AML-193 (cell line): ENCODE measurements around the gene TGFB2.

Experiments
- DNase-seq, 2 experiments: peaks; one replicate each; lab custom pipeline; 2025; lab: John Stamatoyannopoulos, UW

TGFB2 gene

GRCh38 chr1:218426343-218426657, 81.2 kb downstream of the TGFB2 start:
- no peak for DNase-seq

DNA sequence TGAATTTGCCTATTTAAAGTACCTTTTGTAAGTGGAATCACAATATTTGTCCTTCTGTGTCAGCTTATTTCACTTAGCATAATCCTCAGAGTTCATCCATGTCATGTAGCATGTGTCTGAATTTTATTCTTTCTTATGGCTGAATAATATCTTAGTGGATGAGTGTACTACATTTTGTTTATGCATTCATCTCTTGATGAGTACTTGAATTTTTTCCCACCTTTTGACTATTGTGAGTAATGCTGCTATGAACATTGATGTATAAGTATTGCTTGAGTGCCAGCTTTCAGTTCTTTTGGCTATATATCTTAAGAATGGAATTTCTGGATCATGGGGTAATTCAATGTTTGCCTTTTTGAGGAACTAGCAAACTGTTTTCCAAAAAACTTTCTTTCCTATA, 84.2 kb downstream of the TGFB2 start:
- no peak for DNase-seq

DNA sequence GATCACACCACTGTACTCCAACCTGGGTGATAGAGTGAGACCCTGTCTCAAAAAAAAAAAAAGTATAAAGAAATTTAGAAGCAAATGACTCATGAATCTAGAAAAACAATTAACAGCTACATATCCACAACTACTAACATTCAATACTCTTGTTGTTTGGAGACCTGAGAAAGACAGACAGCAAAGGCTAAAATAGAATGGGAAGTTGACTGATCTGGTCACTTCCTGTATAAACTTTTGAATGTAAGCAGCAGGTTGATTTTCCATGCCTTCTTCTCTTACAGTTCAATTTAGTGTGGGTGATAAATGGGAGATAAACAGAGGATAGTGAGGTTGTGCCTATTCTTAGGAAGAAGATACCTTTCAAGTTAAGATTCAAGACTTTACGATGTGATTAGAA, 85.2 kb downstream of the TGFB2 start:
- DNase-seq = no peak

- DNase-seq = no peak
Measured at GRCh38 chr1:218430822-218431221, 85.7 kb downstream of the TGFB2 start.

- DNase-seq = no peak
Measured at GRCh38 chr1:218431476-218431875, 86.3 kb downstream of the TGFB2 start.

GRCh38 chr1:218433744-218434143, 88.6 kb downstream of the TGFB2 start:
- DNase-seq = no peak

GRCh38 chr1:218435528-218435927, 90.4 kb downstream of the TGFB2 start:
- no peak for DNase-seq

DNA sequence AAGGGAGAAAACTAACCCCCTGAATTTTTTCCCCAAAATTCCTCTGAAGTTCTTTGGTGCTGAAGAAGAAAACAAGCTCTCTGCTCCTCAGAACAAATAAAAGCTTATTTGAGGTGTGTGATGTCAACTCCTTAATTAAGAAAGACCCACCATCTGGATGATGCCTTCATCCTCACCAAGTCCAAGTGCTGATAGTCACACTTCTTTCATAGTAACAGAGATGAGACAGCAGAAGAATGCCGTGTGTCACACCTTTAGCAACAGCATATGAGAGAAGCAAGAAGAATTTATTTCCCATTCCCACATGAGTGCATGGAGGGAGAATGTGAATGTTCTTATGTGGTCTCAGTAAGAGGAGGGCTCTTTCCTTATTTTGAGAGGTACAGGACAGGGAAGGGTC, 91.2 kb downstream of the TGFB2 start:
- no peak for DNase-seq

DNA sequence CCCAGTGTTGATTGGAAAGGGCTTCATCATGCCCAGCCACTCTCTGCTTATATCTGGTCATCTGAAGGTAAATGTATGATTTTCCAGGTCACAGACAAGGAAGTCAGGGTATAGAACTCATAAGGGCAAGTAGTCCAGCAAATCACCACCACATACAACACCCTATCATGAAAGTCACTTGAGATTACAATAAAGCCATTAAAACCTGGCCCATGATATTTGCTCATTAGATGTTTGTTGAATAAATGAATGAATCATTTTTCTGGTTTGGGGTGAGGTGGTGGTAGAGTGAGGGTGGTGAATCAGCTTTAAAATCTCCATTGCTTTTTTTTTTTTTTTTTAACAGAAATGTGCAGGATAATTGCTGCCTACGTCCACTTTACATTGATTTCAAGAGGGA, 91.9 kb downstream of the TGFB2 start:
- DNase-seq = no peak

DNA sequence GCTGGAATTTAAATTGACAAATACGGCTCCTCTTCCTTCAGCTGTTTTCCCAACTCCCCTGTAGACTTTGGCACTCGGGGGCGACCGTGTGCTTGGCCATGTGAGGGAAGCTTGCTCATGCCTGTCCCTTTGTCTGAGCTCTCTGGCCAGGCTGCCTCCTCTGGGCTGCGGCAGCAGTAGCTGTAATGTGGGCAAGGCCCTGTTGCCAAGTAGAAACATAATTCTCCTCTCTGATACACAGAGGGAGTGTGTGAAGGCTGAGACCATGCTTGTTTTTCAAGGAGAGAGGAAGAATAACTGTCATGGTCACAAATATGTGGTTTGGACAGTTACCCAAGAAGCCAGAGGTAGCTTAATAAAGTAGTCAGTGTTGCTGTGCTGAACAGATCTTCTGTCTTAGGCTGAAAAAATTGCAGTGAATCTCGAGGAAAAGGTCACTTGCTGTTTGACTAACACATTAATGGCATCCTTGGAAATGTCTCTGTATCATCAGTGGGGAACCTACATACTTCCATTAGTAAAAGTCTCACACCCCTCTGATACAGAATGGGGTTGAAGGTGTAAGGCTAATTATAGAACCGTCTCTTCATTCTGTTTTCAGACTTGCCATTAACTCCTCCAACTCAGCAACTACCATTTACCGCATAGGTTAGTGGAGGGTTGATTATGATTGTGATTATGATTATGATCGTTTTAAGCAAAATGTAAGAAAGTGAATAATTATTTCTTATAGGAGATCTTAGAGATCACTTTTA, 94.6 kb downstream of the TGFB2 start:
- no peak for DNase-seq

DNA sequence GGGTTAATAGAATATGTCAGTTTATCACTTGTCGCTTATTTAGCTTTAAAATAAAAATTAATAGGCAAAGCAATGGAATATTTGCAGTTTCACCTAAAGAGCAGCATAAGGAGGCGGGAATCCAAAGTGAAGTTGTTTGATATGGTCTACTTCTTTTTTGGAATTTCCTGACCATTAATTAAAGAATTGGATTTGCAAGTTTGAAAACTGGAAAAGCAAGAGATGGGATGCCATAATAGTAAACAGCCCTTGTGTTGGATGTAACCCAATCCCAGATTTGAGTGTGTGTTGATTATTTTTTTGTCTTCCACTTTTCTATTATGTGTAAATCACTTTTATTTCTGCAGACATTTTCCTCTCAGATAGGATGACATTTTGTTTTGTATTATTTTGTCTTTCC, 98.1 kb downstream of the TGFB2 start:
- DNase-seq = no peak

GRCh38 chr1:218444173-218444572, 99.0 kb downstream of the TGFB2 start:
- DNase-seq = no peak

DNA sequence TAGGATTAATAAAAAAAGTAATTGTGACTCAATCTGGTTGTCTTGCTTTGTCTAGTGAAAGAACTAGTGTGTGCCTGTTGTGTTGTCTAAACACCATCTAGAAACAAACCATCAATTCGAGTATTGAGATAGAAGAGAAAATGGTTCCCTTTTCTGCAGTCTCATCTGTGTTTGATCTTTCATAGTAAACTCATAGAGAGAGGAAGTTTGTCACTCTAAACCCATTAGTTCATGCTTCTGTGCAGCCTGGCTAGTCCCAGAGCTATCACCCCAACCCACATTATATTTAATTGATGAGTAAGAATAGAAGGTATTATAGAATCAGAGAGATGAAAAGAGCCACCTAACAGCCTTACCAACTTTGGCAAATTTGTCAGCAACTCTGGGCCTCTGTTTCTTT, 99.5 kb downstream of the TGFB2 start:
- no peak for DNase-seq

DNA sequence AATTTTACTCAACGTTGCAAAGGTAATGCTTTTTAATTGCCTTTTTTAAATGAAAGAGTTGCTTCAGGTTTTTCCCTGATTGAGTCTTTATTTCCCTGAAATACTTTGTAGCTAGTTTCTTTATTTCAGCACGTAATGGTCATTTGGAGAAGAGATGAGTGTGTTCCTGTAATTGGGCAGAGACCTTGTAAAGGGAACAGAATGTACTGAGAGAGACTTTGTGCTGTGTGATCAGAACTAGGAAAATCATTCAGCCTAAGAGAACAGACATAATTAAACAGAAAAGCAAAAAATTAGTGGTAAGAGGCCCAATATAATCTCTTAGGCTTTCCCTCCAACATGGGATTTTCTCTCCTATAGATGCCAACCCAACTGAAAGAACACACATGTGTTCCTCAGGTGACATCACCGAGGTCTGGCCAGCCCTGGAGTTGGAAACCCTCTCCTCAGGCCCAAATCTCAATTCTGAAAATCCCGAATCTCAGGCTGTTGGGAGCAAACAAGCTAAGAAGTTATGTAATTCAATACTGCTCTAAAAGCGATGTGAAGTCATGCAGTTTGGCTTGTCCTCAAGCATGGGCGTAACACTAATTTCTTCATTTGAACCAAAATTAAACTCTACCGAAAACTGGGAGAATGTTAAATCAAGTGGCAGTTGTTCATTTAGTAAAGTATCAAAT, 102.0 kb downstream of the TGFB2 start:
- DNase-seq = no peak

GRCh38 chr1:218451415-218451814, 106.3 kb downstream of the TGFB2 start:
- no peak for DNase-seq

GRCh38 chr1:218454700-218455282, 109.7 kb downstream of the TGFB2 start:
- no peak for DNase-seq

- DNase-seq = no peak
Measured at GRCh38 chr1:218456444-218456843, 111.3 kb downstream of the TGFB2 start.

DNA sequence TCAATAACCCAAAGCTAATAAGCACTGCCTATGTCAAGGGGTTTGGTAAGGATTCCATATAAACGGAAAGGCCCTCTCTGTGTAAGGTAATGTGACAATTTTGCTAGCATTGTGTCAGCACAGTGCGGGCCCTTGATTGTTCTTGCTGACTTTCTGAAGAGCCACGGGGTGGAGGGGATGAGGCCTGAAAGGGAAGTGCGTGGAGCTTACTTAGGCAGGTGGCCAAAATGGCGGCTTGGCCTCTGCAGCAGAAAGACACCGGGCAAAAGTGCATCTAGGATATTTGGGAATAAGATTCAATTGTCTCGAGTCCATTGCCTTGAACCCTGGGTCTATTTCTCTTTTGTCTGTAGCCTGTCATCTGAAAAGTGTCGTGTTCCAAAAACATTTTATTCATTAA, 114.3 kb downstream of the TGFB2 start:
- DNase-seq = no peak

DNA sequence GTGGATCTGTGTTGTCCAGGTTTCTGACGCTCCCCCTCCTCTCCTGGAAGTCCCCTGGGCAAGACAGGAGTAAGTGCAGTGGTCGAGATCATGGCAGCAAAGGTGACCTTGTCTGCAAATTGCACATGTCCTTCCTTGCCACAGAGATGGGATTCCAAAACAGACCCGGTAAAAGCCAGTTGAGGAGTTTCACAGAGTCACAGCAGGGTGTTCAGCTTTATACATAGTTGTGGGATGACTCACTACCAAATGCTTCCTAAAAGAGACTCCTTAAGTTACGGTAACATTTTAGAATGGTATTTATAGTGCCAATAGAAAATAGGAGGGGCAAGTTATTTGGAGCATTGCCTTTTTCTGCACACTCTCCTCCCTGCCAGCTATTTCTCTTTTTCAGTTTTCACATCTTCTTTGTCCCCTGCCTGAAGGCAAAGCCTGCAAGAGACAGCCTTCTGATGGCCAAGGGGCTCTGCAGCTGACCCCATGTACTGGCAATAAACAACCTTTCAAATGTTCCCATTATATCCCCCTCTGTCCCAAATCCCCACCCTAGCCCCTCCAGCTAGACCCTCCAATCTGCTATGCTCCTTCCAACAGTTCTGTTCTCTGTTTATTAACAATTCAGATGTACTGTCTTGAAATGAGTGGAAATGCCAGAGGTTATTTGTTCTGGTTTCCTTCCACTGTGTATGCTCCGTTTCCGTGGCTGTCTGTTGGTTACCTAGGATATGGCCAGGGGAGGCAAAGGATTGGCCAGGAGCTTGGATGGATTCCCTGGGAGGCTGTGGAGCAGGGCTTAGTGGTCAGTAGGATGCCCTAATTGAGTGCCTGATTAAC, 115.0 kb downstream of the TGFB2 start:
- DNase-seq = no peak

DNA sequence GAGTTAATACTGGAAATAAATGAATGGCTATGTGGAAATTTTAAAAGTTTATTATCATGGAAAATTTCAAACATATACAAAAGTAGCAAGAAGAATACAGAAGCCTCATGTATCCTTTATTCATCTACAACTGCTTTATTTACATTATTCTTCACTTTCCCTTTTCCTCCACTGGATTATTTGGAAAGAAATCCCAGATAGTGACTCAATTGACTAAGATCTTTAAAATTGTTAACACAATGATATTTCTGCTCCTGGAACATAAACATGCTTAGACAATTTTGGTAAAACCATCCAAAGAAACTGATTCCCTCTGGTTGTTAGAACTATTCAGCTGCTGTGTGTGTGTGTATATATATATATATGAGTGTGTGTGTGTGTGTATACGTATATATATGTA, 116.2 kb downstream of the TGFB2 start:
- no peak for DNase-seq

- DNase-seq = no peak
Measured at GRCh38 chr1:218462116-218462515, 117.0 kb downstream of the TGFB2 start.

GRCh38 chr1:218462587-218462986, 117.5 kb downstream of the TGFB2 start:
- DNase-seq = no peak
